GM13976 (cell line): Measurements from ENCODE around the gene CHRNB1.

ENCODE experiments used
- DNase-seq: peaks from one replicate; pipeline ENCODE4 v3.0.0; 2012; ENCODE audit warnings: low spot score
- CTCF ChIP-seq: IDR thresholded peaks from 2 replicates; pipeline ENCODE4 v1.5.1; 2012; ENCODE audit warnings: borderline replicate concordance, mild to moderate bottlenecking; ENCODE audit not compliant: insufficient read depth; ENCODE audit errors: extremely low read depth, missing control alignments, control extremely low read depth
- in situ Hi-C: fragments of 300-500 bp; cut with MboI; formaldehyde crosslinking; loops from one replicate; pipeline ENCODE4 v1.12.0; 2022; ENCODE audit warnings: low sequenced_read_pairs, mixed read lengths, inconsistent platforms; ENCODE audit not compliant: unreplicated experiment

Gene CHRNB1, protein sequence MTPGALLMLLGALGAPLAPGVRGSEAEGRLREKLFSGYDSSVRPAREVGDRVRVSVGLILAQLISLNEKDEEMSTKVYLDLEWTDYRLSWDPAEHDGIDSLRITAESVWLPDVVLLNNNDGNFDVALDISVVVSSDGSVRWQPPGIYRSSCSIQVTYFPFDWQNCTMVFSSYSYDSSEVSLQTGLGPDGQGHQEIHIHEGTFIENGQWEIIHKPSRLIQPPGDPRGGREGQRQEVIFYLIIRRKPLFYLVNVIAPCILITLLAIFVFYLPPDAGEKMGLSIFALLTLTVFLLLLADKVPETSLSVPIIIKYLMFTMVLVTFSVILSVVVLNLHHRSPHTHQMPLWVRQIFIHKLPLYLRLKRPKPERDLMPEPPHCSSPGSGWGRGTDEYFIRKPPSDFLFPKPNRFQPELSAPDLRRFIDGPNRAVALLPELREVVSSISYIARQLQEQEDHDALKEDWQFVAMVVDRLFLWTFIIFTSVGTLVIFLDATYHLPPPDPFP

DNA sequence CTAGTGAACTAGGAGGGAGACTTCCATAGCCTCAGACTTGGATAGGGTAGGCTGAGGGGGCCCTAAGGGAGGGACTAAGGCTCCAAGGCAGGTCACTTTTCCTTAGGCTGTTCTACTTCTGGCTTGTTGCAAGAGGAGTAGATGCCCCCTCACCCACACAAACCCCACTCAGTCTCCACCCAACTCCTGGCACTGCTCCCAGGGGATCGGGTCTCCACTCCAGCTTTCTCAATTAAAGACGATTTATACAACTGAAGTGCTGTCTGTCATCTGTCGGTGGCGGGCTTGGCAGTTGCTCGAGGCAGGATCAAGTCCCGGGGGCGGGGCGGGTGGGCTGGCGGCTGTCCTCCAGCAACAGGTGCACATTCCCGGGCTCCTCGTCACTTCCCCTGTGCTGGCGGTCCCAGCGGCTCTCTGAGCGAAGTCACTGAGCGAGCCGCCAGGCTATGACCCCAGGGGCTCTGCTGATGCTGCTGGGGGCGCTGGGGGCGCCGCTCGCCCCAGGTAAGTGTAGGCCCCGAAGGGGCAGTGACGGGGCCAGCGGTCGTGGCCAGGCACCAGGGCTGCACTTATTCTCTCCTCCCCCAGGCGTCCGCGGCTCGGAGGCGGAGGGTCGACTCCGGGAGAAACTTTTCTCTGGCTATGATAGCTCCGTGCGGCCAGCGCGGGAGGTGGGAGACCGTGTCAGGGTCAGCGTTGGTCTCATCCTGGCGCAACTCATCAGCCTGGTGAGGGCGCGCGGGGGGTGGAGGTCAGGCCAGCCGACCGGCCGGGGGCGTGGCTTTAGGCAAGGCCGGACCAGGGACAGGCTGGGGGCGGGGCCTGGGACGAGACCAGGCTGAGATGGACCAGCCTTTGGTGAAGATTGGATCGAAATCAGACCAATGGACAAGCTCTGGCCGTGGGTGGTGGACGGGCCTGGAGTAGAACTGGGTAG, at the start of gene CHRNB1:
CHRNB1 (plus strand) TSS at position 380 of the 937 bp plus-strand sequence; CDS start at position 447, 67 bp downstream.
- in situ Hi-C loops, result no loop called here
- TF ChIP-seq CTCF, result no peak
- peak; percentile 80 for DNase-seq

- no peak for DNase-seq
- in situ Hi-C loops, result no loop called here
- TF ChIP-seq CTCF, result no peak
Measured at GRCh38 chr17:7396147-7396546, 48.7 kb upstream of the CHRNB1 start.

DNA sequence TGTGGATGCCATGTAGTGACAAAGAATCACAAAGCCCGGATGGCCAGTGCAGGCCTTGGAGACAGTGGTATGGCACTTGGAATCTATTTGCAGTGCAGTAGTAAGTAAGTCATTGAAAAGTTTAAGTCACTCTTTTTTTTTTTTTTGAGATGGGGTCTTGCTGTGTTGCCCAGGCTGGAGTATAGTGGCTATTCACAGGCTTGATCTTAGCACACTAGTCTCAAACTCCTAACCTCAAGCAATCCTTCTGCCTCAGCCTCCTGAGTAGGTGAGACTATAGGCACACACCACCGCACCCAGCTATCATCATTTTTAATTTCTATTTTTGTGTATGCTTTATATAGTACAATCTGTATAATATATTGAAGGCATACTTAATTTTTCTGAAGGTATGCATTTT, 46.2 kb upstream of the CHRNB1 start:
- in situ Hi-C loops, result no loop called here
- TF ChIP-seq CTCF, result no peak

GRCh38 chr17:7403043-7403726, 41.7 kb upstream of the CHRNB1 start:
- TF ChIP-seq CTCF, result no peak
- DNase-seq, result no peak
- in situ Hi-C loops, result no loop called here

More for the DNA sequence above, 46.2 kb upstream of the CHRNB1 start:
- no peak for DNase-seq

DNA sequence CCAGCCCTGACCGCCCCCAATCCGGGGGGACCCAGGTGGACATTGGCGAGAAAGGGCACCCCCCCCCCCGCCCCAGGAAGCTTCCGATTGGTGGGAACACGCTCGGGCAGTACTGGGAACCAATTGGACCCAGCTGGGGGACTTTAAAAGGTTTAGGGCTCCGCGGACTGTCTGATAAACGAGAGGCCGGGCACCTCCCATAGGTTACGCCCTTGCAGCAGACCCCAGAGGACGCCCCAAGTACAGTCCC, 41.2 kb upstream of the CHRNB1 start:
- no peak for DNase-seq
- in situ Hi-C loops, result no loop called here
- TF ChIP-seq CTCF, result no peak
